SKM-1 treated with dmso at 0.1 percent for 144 hours (cell line): ENCODE measurements around the gene SRP9.

Source experiments
- DNase-seq: peaks from one replicate; lab custom pipeline; 2025; ENCODE audit not compliant: unreplicated experiment; lab: John Stamatoyannopoulos, UW

The SRP9 gene

GRCh38 chr1:225777583-225778336 is at the start of gene SRP9:
TSS of gene SRP9 (plus strand) at chr1:225777826. CDS start at chr1:225777941, 115 bp downstream.
- DNase-seq = peak; percentile 100

GRCh38 chr1:225731491-225731890 is 46.1 kb upstream of the SRP9 start:
- DNase-seq = no peak

- DNase-seq = no peak
Measured at GRCh38 chr1:225733254-225733653, 44.4 kb upstream of the SRP9 start.

GRCh38 chr1:225735252-225736149 is 42.1 kb upstream of the SRP9 start:
- no peak for DNase-seq

GRCh38 chr1:225736437-225737098 is 41.1 kb upstream of the SRP9 start:
- no peak for DNase-seq

GRCh38 chr1:225737161-225737560 is 40.5 kb upstream of the SRP9 start:
- DNase-seq = no peak

GRCh38 chr1:225737866-225738265 is 39.8 kb upstream of the SRP9 start:
- no peak for DNase-seq

GRCh38 chr1:225738763-225739162 is 38.9 kb upstream of the SRP9 start:
- DNase-seq = no peak

- no peak for DNase-seq
Measured at GRCh38 chr1:225739542-225740107, 38.0 kb upstream of the SRP9 start.

- DNase-seq = no peak
Measured at GRCh38 chr1:225744745-225745144, 32.9 kb upstream of the SRP9 start.

GRCh38 chr1:225745273-225745672 is 32.4 kb upstream of the SRP9 start:
- DNase-seq = no peak

GRCh38 chr1:225746361-225747179 is 31.1 kb upstream of the SRP9 start:
- DNase-seq = no peak

GRCh38 chr1:225747566-225747965 is 30.1 kb upstream of the SRP9 start:
- no peak for DNase-seq

- DNase-seq = no peak
Measured at GRCh38 chr1:225748529-225748928, 29.1 kb upstream of the SRP9 start.

GRCh38 chr1:225749706-225750105 is 27.9 kb upstream of the SRP9 start:
- DNase-seq = no peak

GRCh38 chr1:225750420-225750819 is 27.2 kb upstream of the SRP9 start:
- DNase-seq = no peak

GRCh38 chr1:225750875-225751824 is 26.5 kb upstream of the SRP9 start:
- DNase-seq = no peak

GRCh38 chr1:225752245-225752644 is 25.4 kb upstream of the SRP9 start:
- DNase-seq = no peak

GRCh38 chr1:225754940-225755641 is 22.5 kb upstream of the SRP9 start:
- peak; percentile 98 for DNase-seq
